Body of pancreas (tissue), 4 donors: ENCODE measurements around the gene SLC15A4.

Experiments used
- POLR2A ChIP-seq, 3 donors: fragments of 450-650 bp; IDR thresholded peaks; one replicate each; pipeline ENCODE4 v1.6.1; 2016; ENCODE audit warnings: antibody characterized with exemption in 3 of 3, mild to moderate bottlenecking in 2 of 3
- TF ChIP-seq, protein P1 (sequence below), 7 experiments: fragments of 450-650 bp in 4 of 7; fragments of 200-600 bp in 3 of 7; sonication (generic) in 3 of 7; IDR thresholded peaks; one replicate each; pipeline ENCODE4 v1.5.1; 2016 to 2019; ENCODE audit warnings: antibody characterized with exemption in 7 of 7

DNA sequence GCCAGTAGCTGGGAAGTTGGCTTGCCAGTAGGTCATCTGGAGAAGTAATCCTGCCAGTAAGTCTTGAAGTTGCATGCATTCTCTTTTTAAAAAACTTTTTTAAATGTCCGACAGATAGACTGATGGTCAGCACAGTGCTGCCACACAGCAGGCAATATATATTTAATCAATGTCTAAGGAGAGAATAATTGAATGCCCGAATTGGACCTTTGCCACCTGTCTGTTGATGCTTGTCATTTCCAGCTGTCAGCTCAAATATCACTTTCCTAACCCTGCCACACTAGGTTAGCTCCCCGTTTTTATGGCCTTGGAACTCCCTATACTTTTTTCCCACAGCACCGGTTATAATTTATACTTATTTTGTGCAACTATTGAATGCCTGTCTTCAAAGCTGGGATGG is 2.1 kb upstream of the SLC15A4 start:
- TF ChIP-seq, protein P1, sequence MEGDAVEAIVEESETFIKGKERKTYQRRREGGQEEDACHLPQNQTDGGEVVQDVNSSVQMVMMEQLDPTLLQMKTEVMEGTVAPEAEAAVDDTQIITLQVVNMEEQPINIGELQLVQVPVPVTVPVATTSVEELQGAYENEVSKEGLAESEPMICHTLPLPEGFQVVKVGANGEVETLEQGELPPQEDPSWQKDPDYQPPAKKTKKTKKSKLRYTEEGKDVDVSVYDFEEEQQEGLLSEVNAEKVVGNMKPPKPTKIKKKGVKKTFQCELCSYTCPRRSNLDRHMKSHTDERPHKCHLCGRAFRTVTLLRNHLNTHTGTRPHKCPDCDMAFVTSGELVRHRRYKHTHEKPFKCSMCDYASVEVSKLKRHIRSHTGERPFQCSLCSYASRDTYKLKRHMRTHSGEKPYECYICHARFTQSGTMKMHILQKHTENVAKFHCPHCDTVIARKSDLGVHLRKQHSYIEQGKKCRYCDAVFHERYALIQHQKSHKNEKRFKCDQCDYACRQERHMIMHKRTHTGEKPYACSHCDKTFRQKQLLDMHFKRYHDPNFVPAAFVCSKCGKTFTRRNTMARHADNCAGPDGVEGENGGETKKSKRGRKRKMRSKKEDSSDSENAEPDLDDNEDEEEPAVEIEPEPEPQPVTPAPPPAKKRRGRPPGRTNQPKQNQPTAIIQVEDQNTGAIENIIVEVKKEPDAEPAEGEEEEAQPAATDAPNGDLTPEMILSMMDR (IDR thresholded peaks at IDR 0.05) = no peak
- no peak for TF ChIP-seq POLR2A (IDR thresholded peaks at IDR 0.05)
